Liver (tissue), 3 donors: ENCODE results near the gene SREK1.

Experiments
- CTCF ChIP-seq: fragments of 150-350 bp; IDR thresholded peaks from 2 replicates; pipeline ENCODE4 v1.5.1; 2017; ENCODE audit warnings: improper control_type of control experiment, low read depth, low read length; ENCODE audit not compliant: missing input control
- FOXA1 ChIP-seq: IDR thresholded peaks from 2 replicates; pipeline ENCODE4 v1.6.1; 2016; ENCODE audit warnings: antibody characterized with exemption
- GABPA ChIP-seq, 2 donors: IDR thresholded peaks in 1 of 2; conservative IDR thresholded peaks in 1 of 2; 2 replicates each; pipeline ENCODE4 v1.6.1; 2016; ENCODE audit warnings: antibody characterized with exemption in 2 of 2, mild to moderate bottlenecking in 1 of 2, moderate library complexity in 1 of 2
- HNF4A ChIP-seq, 2 donors: conservative IDR thresholded peaks; 2 replicates each; pipeline ENCODE4 v1.6.1; 2016; ENCODE audit warnings: antibody characterized with exemption in 2 of 2, mild to moderate bottlenecking in 2 of 2
- RAD21 ChIP-seq, 2 donors: IDR thresholded peaks; 2 replicates each; pipeline ENCODE4 v1.6.1; 2016; ENCODE audit warnings: antibody characterized with exemption in 2 of 2, mild to moderate bottlenecking in 2 of 2
- REST ChIP-seq: IDR thresholded peaks from 2 replicates; pipeline ENCODE4 v1.6.1; 2016; ENCODE audit warnings: antibody characterized with exemption, mild to moderate bottlenecking
- SP1 ChIP-seq: IDR thresholded peaks from 2 replicates; pipeline ENCODE4 v1.6.1; 2018; ENCODE audit warnings: antibody characterized with exemption, mild to moderate bottlenecking
- TAF1 ChIP-seq: conservative IDR thresholded peaks from 2 replicates; pipeline ENCODE4 v1.6.1; 2016; ENCODE audit warnings: antibody characterized with exemption, mild to moderate bottlenecking
- YY1 ChIP-seq: IDR thresholded peaks from 2 replicates; pipeline ENCODE4 v1.6.1; 2016; ENCODE audit warnings: antibody characterized with exemption, mild to moderate bottlenecking
- TF ChIP-seq, protein P1 (sequence below): IDR thresholded peaks from 2 replicates; pipeline ENCODE4 v1.6.1; 2016; ENCODE audit warnings: antibody characterized with exemption
- TF ChIP-seq, protein P2 (sequence below): IDR thresholded peaks from 2 replicates; pipeline ENCODE4 v1.6.1; 2016; ENCODE audit warnings: antibody characterized with exemption
- donor health status: healthy.
- donor health status: healthy.

- TF ChIP-seq CTCF (no peak), TAF1 (no peak), GABPA (IDR thresholded peaks at IDR 0.05 in 1 of 2, conservative IDR thresholded peaks at IDR 0.05 in 1 of 2) (no peak), YY1 (no peak), RAD21 (IDR thresholded peaks at IDR 0.05) (no peak), HNF4A (conservative IDR thresholded peaks at IDR 0.05) (no peak), SP1 (no peak), REST (no peak), FOXA1 (no peak)
- TF ChIP-seq, protein P1, sequence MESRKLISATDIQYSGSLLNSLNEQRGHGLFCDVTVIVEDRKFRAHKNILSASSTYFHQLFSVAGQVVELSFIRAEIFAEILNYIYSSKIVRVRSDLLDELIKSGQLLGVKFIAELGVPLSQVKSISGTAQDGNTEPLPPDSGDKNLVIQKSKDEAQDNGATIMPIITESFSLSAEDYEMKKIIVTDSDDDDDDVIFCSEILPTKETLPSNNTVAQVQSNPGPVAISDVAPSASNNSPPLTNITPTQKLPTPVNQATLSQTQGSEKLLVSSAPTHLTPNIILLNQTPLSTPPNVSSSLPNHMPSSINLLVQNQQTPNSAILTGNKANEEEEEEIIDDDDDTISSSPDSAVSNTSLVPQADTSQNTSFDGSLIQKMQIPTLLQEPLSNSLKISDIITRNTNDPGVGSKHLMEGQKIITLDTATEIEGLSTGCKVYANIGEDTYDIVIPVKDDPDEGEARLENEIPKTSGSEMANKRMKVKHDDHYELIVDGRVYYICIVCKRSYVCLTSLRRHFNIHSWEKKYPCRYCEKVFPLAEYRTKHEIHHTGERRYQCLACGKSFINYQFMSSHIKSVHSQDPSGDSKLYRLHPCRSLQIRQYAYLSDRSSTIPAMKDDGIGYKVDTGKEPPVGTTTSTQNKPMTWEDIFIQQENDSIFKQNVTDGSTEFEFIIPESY: no peak
- TF ChIP-seq, protein P2, sequence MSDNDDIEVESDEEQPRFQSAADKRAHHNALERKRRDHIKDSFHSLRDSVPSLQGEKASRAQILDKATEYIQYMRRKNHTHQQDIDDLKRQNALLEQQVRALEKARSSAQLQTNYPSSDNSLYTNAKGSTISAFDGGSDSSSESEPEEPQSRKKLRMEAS: no peak
Measured at GRCh38 chr5:66231508-66231907, 87.4 kb downstream of the SREK1 start.
